HepG2 (cell line): ENCODE results near the gene SECTM1. TPM values are rescaled to one million over a fixed set of nuclear protein-coding genes. Genes with fewer than 3 reads are reported as not detected.

Experiments
- ARID5B ChIP-seq: IDR thresholded peaks from 2 replicates; pipeline ENCODE4 v1.4.0; 2020; ENCODE audit warnings: mild to moderate bottlenecking, missing genetic modification reagents
- E2F2 ChIP-seq: sonication (generic); formaldehyde crosslinking; IDR thresholded peaks from 2 replicates; pipeline ENCODE4 v1.4.0; 2020; ENCODE audit warnings: missing genetic modification reagents, borderline replicate concordance
- ETS1 ChIP-seq: sonication (generic); formaldehyde crosslinking; IDR thresholded peaks from 2 replicates; pipeline ENCODE4 v1.4.0; 2020; ENCODE audit warnings: missing genetic modification reagents
- ETV5 ChIP-seq: IDR thresholded peaks from 2 replicates; pipeline ENCODE4 v1.6.1; 2018; ENCODE audit warnings: missing biosample characterization, missing genetic modification reagents, inconsistent platforms, borderline replicate concordance
- FOXA3 ChIP-seq: IDR thresholded peaks from 2 replicates; pipeline ENCODE4 v1.6.1; 2016; ENCODE audit warnings: missing genetic modification reagents, missing compliant biosample characterization
- HDAC2 ChIP-seq: sonication (generic); formaldehyde crosslinking; IDR thresholded peaks from 2 replicates; pipeline ENCODE4 v1.4.0; 2020; ENCODE audit warnings: missing genetic modification reagents
- KLF15 ChIP-seq: sonication (generic); formaldehyde crosslinking; IDR thresholded peaks from 2 replicates; pipeline ENCODE4 v1.8.1; 2023; ENCODE audit warnings: borderline replicate concordance, mild to moderate bottlenecking, inconsistent platforms, missing genetic modification reagents, mixed read lengths
- SATB2 ChIP-seq: sonication (generic); formaldehyde crosslinking; IDR thresholded peaks from 2 replicates; pipeline ENCODE4 v1.5.0; 2020; ENCODE audit warnings: missing genetic modification reagents
- SOX13 ChIP-seq, 3 experiments: fragments of 450-650 bp in 1 of 3; sonication (generic) in 1 of 3; formaldehyde crosslinking in 1 of 3; IDR thresholded peaks in 2 of 3; conservative IDR thresholded peaks in 1 of 3; 2 replicates each; pipeline versions ENCODE4 v1.5.0 to v1.6.1; 2016 to 2020; ENCODE audit warnings: antibody characterized with exemption in 1 of 3, mild to moderate bottlenecking in 1 of 3, missing compliant biosample characterization in 1 of 3, missing genetic modification reagents in 1 of 3, moderate library complexity in 1 of 3
- ZC3H13 ChIP-seq: sonication (generic); formaldehyde crosslinking; IDR thresholded peaks from 2 replicates; pipeline ENCODE4 v1.8.1; 2023; ENCODE audit warnings: mild to moderate bottlenecking, missing genetic modification reagents, moderate library complexity
- ZMYM3 ChIP-seq: sonication (generic); formaldehyde crosslinking; IDR thresholded peaks from 2 replicates; pipeline ENCODE4 v1.5.1; 2020; ENCODE audit warnings: mild to moderate bottlenecking, missing genetic modification reagents
- ZNF264 ChIP-seq: sonication (generic); formaldehyde crosslinking; IDR thresholded peaks from 2 replicates; pipeline ENCODE4 v1.4.0; 2020; ENCODE audit warnings: missing genetic modification reagents
- ZNF281 ChIP-seq: sonication (generic); formaldehyde crosslinking; IDR thresholded peaks from 2 replicates; pipeline ENCODE4 v1.4.0; 2020; ENCODE audit warnings: missing genetic modification reagents, borderline replicate concordance
- ZNF574 ChIP-seq: sonication (generic); formaldehyde crosslinking; IDR thresholded peaks from 2 replicates; pipeline ENCODE4 v1.4.0; 2020; ENCODE audit warnings: missing genetic modification reagents
- ZSCAN30 ChIP-seq: sonication (generic); formaldehyde crosslinking; IDR thresholded peaks from 2 replicates; pipeline ENCODE4 v1.5.0; 2020; ENCODE audit warnings: mild to moderate bottlenecking, missing genetic modification reagents
- polyA plus RNA-seq, 8 experiments: library from polyadenylated mRNA; depleted of rRNA in 3 of 8; stranded (reverse) in 7 of 8; unstranded in 1 of 8; fragments of >200 nt; fragmentation: Illumina TruSeq in 4 of 8; extraction: Trizol in 4 of 8; gene quantifications; 2 replicates each; pipeline versions ENCODE4 v1.2.1 to v1.2.3, GENCODE V29; 2011 to 2016; ENCODE audit warnings: low read depth in 4 of 8, missing spikeins in 1 of 8, mixed read lengths in 1 of 8; ENCODE audit not compliant: insufficient read depth in 1 of 8
- total RNA-seq, 5 experiments: library from RNA; depleted of rRNA; stranded (reverse); fragments of >200 nt; fragmentation: Illumina TruSeq; extraction: Trizol; gene quantifications; 2 replicates each; pipeline ENCODE4 v1.2.3, GENCODE V29; 2016; ENCODE audit warnings: low read depth in 1 of 5

SECTM1 gene
- total and polyA plus RNA-seq, 2 of the 13 experiments (the other 11 are each of a cell fraction or from before 2014, with no cell fraction given): 3.5 to 5.3 TPM

GRCh38 chr17:82338858-82339633 lies 5.5 kb upstream of the SECTM1 start (continued):
- peak; percentile 5; the same call in 1 of the 2 replicates for TF ChIP-seq ARID5B
- no peak for TF ChIP-seq E2F2
- TF ChIP-seq ETV5 (CRISPR knock-in tag): peak; percentile 46; the same call in 1 of the 2 replicates
- TF ChIP-seq ZSCAN30: no peak
- no peak for TF ChIP-seq FOXA3 (CRISPR knock-in tag)
- no peak for TF ChIP-seq ZMYM3 (CRISPR knock-in tag)
- no peak for TF ChIP-seq KLF15
- no peak for TF ChIP-seq ZC3H13 (CRISPR knock-in tag)
- no peak for TF ChIP-seq ETS1
- no peak for TF ChIP-seq ZNF281 (CRISPR knock-in tag)
- TF ChIP-seq SATB2: 0 out of 2 replicates have a peak, but pooled peaks have one; percentile 42
- no peak for TF ChIP-seq ZNF264 (CRISPR knock-in tag)
- TF ChIP-seq HDAC2 (CRISPR knock-in tag): no peak
- 0 out of 2 replicates have a peak, but pooled peaks have one; percentile 41 for TF ChIP-seq ZNF574 (CRISPR knock-in tag)
- TF ChIP-seq SOX13 (IDR thresholded peaks at IDR 0.05): no peak
- TF ChIP-seq SOX13 (CRISPR knock-in tag; conservative IDR thresholded peaks at IDR 0.05 in 1 of 2, IDR thresholded peaks at IDR 0.05 in 1 of 2): peak in 1 of 2 experiments; percentile 32; a peak in 1 of 4 replicates
